Islet of Langerhans (tissue), 1 donor: Measurements from ENCODE around the gene P2RY14.
"Not testable (repeated sequence)": the region's sequence is repeated elsewhere in the genome, so short reads cannot be mapped to it uniquely, and the experiment has no call there.

Experiments
- FAIRE-seq: peaks from one replicate; lab custom pipeline; 2011; peaks lifted over from hg19 to GRCh38; lab: Jason Lieb, UNC

The P2RY14 gene

GRCh38 chr3:151259664-151260063, 18.7 kb downstream of the P2RY14 start:
- no peak for FAIRE-seq

GRCh38 chr3:151256749-151257148, 21.6 kb downstream of the P2RY14 start:
- FAIRE-seq = no peak

- FAIRE-seq = peak; percentile 82
These were observed 29.5 kb downstream of the P2RY14 start for GRCh38 chr3:151248772-151249337.

- not testable (repeated sequence) for FAIRE-seq
These were observed 36.3 kb downstream of the P2RY14 start for GRCh38 chr3:151242006-151242405.

GRCh38 chr3:151236736-151237135, 41.6 kb downstream of the P2RY14 start:
- no peak for FAIRE-seq

GRCh38 chr3:151236316-151236715, 42.0 kb downstream of the P2RY14 start:
- no peak for FAIRE-seq

GRCh38 chr3:151234825-151235224, 43.5 kb downstream of the P2RY14 start:
- FAIRE-seq = no peak

- FAIRE-seq = no peak
These were observed 45.4 kb downstream of the P2RY14 start for GRCh38 chr3:151232991-151233390.

- FAIRE-seq = not testable (repeated sequence)
These were observed 45.9 kb downstream of the P2RY14 start for GRCh38 chr3:151232403-151232802.

GRCh38 chr3:151230646-151231045, 47.7 kb downstream of the P2RY14 start:
- FAIRE-seq = no peak

GRCh38 chr3:151228666-151229040, 49.7 kb downstream of the P2RY14 start:
- no peak for FAIRE-seq

GRCh38 chr3:151227807-151228665, 50.3 kb downstream of the P2RY14 start:
- peak; percentile 49 for FAIRE-seq

GRCh38 chr3:151227266-151227806, 51.0 kb downstream of the P2RY14 start:
- FAIRE-seq = no peak

GRCh38 chr3:151226825-151227224, 51.5 kb downstream of the P2RY14 start:
- FAIRE-seq = no peak

GRCh38 chr3:151226088-151226563, 52.2 kb downstream of the P2RY14 start:
- no peak for FAIRE-seq

- FAIRE-seq = no peak
These were observed 53.0 kb downstream of the P2RY14 start for GRCh38 chr3:151225040-151225975.

- FAIRE-seq = no peak
These were observed 54.0 kb downstream of the P2RY14 start for GRCh38 chr3:151224268-151224866.

GRCh38 chr3:151219056-151219455, 59.3 kb downstream of the P2RY14 start:
- no peak for FAIRE-seq

GRCh38 chr3:151218136-151218535, 60.2 kb downstream of the P2RY14 start:
- FAIRE-seq = no peak

- FAIRE-seq = no peak
These were observed 61.4 kb downstream of the P2RY14 start for GRCh38 chr3:151216641-151217607.

- no peak for FAIRE-seq
These were observed 63.9 kb downstream of the P2RY14 start for GRCh38 chr3:151214459-151214858.
